AG10803 (cell line): Measurements from ENCODE around the gene TREM1.

Experiments used
- DNase-seq: peaks from one replicate; pipeline ENCODE4 v3.0.0; 2010; ENCODE audit warnings: low read depth
- H3K4me3 ChIP-seq: 2 replicates; pipeline ENCODE4 v1.5.1; 2011; ENCODE audit warnings: mild to moderate bottlenecking, low read length, control low read depth
- TF ChIP-seq, protein P1 (sequence below): conservative IDR thresholded peaks from 2 replicates; pipeline ENCODE4 v1.5.1; 2011; ENCODE audit warnings: mild to moderate bottlenecking, low read length, control low read depth, inconsistent platforms

TREM1 gene

DNA sequence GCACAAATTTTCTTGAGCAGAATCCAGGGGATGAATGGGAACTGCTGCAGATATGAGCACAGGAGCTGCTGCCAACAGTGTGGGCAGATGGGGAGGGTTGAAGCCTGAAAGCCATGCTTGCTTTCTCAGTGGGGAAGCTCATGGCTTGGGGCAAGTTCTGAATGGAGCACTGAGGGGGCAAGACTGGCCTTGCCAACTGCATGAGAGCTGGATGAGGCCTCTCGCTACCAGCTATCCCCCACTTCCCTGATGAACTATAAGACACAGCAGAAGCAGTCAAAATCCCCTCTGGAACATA is 28.3 kb downstream of the TREM1 start:
- TF ChIP-seq, protein P1, sequence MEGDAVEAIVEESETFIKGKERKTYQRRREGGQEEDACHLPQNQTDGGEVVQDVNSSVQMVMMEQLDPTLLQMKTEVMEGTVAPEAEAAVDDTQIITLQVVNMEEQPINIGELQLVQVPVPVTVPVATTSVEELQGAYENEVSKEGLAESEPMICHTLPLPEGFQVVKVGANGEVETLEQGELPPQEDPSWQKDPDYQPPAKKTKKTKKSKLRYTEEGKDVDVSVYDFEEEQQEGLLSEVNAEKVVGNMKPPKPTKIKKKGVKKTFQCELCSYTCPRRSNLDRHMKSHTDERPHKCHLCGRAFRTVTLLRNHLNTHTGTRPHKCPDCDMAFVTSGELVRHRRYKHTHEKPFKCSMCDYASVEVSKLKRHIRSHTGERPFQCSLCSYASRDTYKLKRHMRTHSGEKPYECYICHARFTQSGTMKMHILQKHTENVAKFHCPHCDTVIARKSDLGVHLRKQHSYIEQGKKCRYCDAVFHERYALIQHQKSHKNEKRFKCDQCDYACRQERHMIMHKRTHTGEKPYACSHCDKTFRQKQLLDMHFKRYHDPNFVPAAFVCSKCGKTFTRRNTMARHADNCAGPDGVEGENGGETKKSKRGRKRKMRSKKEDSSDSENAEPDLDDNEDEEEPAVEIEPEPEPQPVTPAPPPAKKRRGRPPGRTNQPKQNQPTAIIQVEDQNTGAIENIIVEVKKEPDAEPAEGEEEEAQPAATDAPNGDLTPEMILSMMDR = no peak
- H3K4me3 ChIP-seq = no peak overlapping the region
- DNase-seq = no peak

DNA sequence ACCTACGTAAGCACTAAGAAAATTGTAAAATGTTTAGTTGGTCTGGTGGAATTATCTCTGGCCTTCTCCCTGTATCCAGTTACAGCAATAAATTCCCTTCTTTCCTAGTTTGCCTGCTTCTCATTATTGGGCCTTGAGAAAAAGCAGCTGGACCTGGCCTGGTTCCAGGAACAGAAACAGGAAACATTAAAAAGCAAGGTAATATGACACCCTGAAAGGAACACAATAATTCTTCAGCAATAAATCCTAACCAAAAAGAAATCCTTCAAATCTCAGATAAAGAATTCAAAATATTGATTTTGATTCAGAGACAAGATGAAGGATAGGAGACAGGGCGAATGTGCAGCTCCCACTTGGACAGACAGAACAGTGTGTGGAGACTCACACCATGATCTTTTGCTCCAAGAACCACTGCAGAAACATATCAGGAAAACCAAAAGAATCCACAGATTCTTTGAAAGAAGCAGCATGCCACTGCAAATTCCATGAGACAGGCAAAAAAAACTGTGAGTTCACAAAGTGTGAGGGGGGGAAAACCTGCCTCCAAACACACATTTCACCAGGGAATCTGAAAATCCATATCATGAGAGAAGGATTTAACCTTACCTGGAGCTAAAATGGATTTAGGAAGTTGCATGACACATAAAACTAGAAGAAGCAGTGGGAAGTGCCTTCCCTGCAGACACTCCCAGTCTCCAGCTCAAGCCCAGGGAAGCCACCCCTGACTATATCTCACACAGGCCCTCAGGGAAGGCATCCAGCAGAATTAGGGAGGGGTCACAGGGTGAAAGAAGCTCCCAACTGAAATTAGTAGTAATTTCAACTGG is 28.9 kb downstream of the TREM1 start:
- no peak overlapping the region for H3K4me3 ChIP-seq
- peak; percentile 45 for DNase-seq
- TF ChIP-seq, protein P1 = no peak

DNA sequence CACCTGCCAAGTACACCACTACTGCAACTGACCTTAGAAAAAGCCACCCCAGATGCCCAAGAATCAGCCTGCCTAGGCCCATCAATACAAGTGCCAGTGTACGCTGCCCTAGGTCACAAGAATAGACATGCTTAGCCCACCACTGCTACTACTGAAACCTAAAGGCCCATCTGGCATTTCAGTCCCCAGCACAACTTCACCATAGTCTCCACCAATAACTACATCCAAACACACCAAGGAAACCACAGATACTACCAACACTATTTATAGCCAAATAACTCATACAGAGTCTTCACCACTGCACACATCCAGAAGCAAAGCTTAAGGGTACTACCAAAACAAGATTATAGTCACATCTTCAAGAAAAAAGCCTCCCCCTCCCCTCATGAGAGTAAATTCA is 30.1 kb downstream of the TREM1 start:
- TF ChIP-seq, protein P1 = no peak
- no peak overlapping the region for H3K4me3 ChIP-seq
- no peak for DNase-seq

DNA sequence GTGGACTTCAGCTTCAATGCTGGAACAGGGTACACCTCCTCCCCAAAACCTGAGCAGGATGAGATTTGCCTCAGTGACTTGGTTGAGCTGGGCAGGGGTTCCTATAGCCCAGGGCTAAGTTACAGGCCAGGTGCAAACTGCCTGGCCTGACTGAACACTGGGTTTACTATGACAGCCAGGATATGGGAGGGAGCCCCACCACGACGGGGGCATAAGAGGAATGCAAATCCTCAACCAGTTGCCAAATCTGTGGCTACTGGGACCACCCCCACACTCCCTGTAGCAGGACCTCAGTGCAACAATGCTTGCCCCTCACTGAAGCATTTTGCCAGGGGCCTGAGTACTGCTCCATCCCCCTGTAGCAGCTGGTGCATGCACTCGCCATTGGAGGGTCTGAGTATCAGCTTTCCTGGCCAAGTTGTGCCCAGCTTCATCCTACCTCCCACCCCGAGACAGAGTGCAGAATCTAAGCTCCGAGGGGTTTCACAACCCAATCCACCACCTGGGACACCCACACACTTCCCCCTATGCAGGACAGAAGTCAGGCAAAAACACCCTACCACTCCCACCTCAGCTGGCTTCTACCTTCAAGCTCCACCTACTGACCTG is 30.7 kb downstream of the TREM1 start:
- no peak for DNase-seq
- H3K4me3 ChIP-seq = no peak overlapping the region
- TF ChIP-seq, protein P1 = no peak

DNA sequence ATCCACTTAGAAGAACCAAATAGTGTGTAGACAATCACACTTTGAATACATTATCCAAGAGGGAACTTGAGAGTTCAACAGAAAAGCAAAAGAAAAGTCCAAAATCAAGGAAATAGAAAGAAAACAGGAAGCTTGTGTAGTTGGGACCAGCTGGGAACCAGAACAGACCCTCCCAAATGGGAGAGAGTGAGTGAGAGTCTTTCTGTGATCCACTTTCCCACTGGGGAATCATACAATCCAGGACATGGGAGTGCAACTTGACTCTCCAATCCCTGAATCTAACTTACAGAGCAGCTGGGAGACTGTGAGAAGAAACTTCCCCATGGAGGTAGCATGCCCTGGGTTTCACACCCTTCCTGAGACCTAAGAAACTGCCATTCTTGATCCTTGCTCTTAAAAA is 31.4 kb downstream of the TREM1 start:
- DNase-seq = no peak
- H3K4me3 ChIP-seq = no peak overlapping the region
- TF ChIP-seq, protein P1 = no peak

DNA sequence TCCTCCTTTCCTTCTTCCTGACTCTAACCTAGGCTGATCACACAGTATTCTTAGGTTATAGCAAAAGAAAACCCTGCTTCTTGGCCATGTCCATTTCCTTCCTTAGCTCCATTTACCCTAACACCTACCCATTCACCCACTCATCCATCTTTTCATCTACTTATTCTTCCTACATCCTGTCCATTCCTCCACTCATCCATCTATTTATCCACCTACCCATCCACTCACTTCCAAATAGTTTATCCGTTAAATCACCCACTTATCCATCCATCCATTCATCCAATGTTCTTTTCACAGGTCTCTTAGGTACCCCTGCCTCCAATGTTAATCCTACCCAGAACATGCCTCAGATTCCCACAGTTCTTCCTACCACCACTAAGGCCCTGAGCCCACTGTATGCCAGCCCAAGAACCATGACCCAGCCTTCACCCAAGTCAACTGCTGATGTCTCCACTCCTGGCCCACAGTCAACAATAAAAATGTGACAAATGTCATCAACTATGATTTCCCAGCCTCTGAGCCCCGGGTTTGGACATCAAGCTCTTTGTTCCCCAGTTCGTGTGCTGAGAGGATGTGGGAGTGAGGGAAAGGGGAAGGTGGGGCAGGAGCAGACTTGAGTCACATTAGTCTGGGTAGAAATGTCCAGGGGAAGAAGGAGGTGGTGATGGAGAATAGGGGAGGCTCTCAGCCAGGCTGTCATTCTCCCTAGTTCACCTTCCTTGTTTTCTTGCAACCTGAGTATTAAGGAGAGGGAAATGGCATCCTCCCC is 33.9 kb downstream of the TREM1 start:
- H3K4me3 ChIP-seq = no peak overlapping the region
- DNase-seq = no peak
- TF ChIP-seq, protein P1 = no peak
